ENCODE data around the gene CD53. TPM values are rescaled to one million over a fixed set of nuclear protein-coding genes. Genes with fewer than 3 reads are reported as not detected.

CD53 gene
- total and polyA plus RNA-seq, 2 of the 4 experiments (the other 2 are of a cell fraction): not detected

DNA sequence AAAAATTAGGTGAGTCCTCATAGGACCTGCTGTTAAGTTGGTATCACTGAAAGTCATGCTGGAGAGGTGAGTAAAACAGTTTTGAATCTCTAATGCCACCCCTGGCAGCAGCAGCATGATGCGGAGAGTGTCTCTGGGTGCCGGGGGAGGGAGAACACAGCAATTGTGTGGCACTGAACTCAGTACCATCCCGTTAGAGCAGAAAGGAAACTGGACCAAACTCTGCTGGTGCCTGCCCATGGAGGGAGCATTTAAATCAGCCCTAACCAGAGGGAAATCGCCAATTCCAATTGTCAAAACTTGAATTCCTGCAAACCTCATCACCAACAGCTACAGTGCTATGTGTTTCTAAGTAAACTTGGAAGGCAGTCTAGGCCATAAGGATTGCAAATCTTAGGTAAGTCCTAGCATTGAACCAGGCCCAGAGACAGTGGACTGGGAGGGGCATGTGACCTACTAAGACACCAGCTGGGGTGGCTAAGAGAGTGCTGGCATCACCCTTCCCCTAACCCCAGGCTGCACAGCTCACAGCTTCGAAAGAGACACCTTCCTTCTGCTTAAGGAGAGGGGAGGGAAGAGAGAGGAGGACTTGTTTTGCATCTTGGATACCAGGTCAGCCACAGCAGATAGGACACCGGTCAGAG is 30.0 kb downstream of the CD53 start:
- Histone ChIP-seq H3K14ac (replicated peaks; ENCODE audit: low read depth, low read length) (no peak overlapping the region), H3K27ac (ENCODE audit: insufficient read depth, low read length) (no peak overlapping the region), H2BK20ac (ENCODE audit: low read depth, low read length) (no peak overlapping the region), H3K4me2 (ENCODE audit: low read depth, low read length) (no peak overlapping the region), H3K23ac (ENCODE audit: low read depth, low read length) (no peak overlapping the region), H3K4ac (ENCODE audit: low read depth, low read length) (no peak overlapping the region), H2BK5ac (ENCODE audit: low read depth, low read length, poor library complexity, severe bottlenecking) (no peak overlapping the region), H3K9me1 (ENCODE audit: insufficient read depth, low read length) (no peaks in the 10 kb centered on the region), H2BK15ac (ENCODE audit: low read depth, low read length) (no peak overlapping the region), H3K36me3 (ENCODE audit: control insufficient read depth, insufficient read depth, low read length) (no peaks in the 10 kb centered on the region), H3K4me1 (ENCODE audit: control insufficient read depth, insufficient read depth, low read length) (no peaks in the 10 kb centered on the region), H3K9me3 (ENCODE audit: control insufficient read depth, insufficient read depth, low read length) (no peaks in the 10 kb centered on the region), H3K9ac (ENCODE audit: low read depth, low read length) (no peak overlapping the region), H3K79me1 (ENCODE audit: low read depth in 1 of 2, low read length in 2 of 2) (no peaks in the 10 kb centered on the region), H3K18ac (ENCODE audit: low read depth, low read length) (no peak overlapping the region), H4K5ac (ENCODE audit: low read depth, low read length) (no peak overlapping the region), H4K20me1 (ENCODE audit: insufficient read depth, low read length) (no peaks in the 10 kb centered on the region), H4K91ac (ENCODE audit: insufficient read depth, low read depth, low read length) (no peak overlapping the region), H2BK120ac (ENCODE audit: low read depth, low read length) (no peak overlapping the region), H4K8ac (ENCODE audit: low read depth in 2 of 2, low read length in 2 of 2) (no peak overlapping the region), H2AK9ac (replicated peaks; ENCODE audit: low read depth, low read length, poor library complexity) (no peak overlapping the region), H2AK5ac (ENCODE audit: low read depth, low read length) (no peak overlapping the region), H3K27me3 (ENCODE audit: control insufficient read depth, insufficient read depth, low read length) (no peaks in the 10 kb centered on the region), H3K4me3 (ENCODE audit: insufficient read depth, low read depth, low read length) (no peak overlapping the region), H2AFZ (replicated peaks; ENCODE audit: low read length, poor library complexity) (no peak overlapping the region), H3K56ac (ENCODE audit: extremely low read depth, insufficient read depth, low read length) (no peak overlapping the region)
- in situ Hi-C loops (cut with MboI; ENCODE audit: low sequenced_read_pairs) (no loop called here), dilution Hi-C loops (cut with HindIII; ENCODE audit: low sequenced_read_pairs, unreplicated experiment) (no loop called here), intact Hi-C loops (cut with micrococcal nuclease) (no loop called here)
- CTCF ChIA-PET: no interaction called here
- DNase-seq: no peak
- POLR2A ChIA-PET (ENCODE audit: unreplicated experiment): no interaction called here
- no peak for TF ChIP-seq MAZ (IDR thresholded peaks at IDR 0.05; ENCODE audit: borderline replicate concordance, low read depth, low read length)
- no peak for TF ChIP-seq RCOR1 (IDR thresholded peaks at IDR 0.05; ENCODE audit: insufficient replicate concordance, low read length)
- no peak for TF ChIP-seq NFE2L2 (IDR thresholded peaks at IDR 0.05; ENCODE audit: low read depth, low read length)
- BruUV-seq (replicated peaks): no TSS peak
- no peak for ATAC-seq (ENCODE audit: low read depth)
- WGBS, 2 experiments (ENCODE audit: extremely low coverage in 2 of 2, insufficient read length in 1 of 2): 17% methylated on average over 1 of the region's 6 CpGs; no CpG with 5 or more reads in 1 of the 2 experiments

All from IMR-90 (cell line).